CD4-positive, alpha-beta T cell treated with Interleukin-6 for 4 hours (primary cell): ENCODE data around the gene BCL2L15.

Experiments used
- DNase-seq: peaks from one replicate; pipeline ENCODE4 v3.0.0-alpha.2; 2020; ENCODE audit warnings: mixed read lengths

BCL2L15 gene

GRCh38 chr1:113904674-113905434, 17.5 kb upstream of the BCL2L15 start, which contains the start of the genes AP4B1 and DCLRE1B:
TSS of gene AP4B1 (minus strand) at chr1:113904799. CDS start at chr1:113904717, 82 bp downstream.
TSS of gene DCLRE1B (plus strand) at chr1:113905326. CDS start at chr1:113905587, 261 bp downstream.
- peak; percentile 98 for DNase-seq

- DNase-seq = no peak
Measured at GRCh38 chr1:113904293-113904673, 16.9 kb upstream of the BCL2L15 start.

- DNase-seq = no peak
Measured at GRCh38 chr1:113903501-113904292, 16.3 kb upstream of the BCL2L15 start.

GRCh38 chr1:113901191-113901590, 13.8 kb upstream of the BCL2L15 start:
- no peak for DNase-seq

GRCh38 chr1:113899111-113899510, 11.7 kb upstream of the BCL2L15 start:
- DNase-seq = no peak

- no peak for DNase-seq
Measured at GRCh38 chr1:113898241-113898814, 10.9 kb upstream of the BCL2L15 start.

- DNase-seq = no peak
Measured at GRCh38 chr1:113895961-113896360, 8.6 kb upstream of the BCL2L15 start.

- DNase-seq = no peak
Measured at GRCh38 chr1:113895098-113895497, 7.7 kb upstream of the BCL2L15 start.

GRCh38 chr1:113893267-113893666, 5.9 kb upstream of the BCL2L15 start:
- no peak for DNase-seq

- DNase-seq = no peak
Measured at GRCh38 chr1:113891631-113892220, 4.3 kb upstream of the BCL2L15 start.

- DNase-seq = no peak
Measured at GRCh38 chr1:113890816-113891215, 3.4 kb upstream of the BCL2L15 start.

- DNase-seq = no peak
Measured at GRCh38 chr1:113886417-113887401, 672 bp downstream of the BCL2L15 start.

- no peak for DNase-seq
Measured at GRCh38 chr1:113881661-113882060, 5.7 kb downstream of the BCL2L15 start.

- DNase-seq = no peak
Measured at GRCh38 chr1:113879739-113880038, 7.7 kb downstream of the BCL2L15 start.

- DNase-seq = no peak
Measured at GRCh38 chr1:113876176-113876575, 11.2 kb downstream of the BCL2L15 start.

GRCh38 chr1:113875714-113876113, 11.7 kb downstream of the BCL2L15 start:
- no peak for DNase-seq

GRCh38 chr1:113874012-113874879, 13.1 kb downstream of the BCL2L15 start:
- peak; percentile 23 for DNase-seq

GRCh38 chr1:113872219-113872935, 15.0 kb downstream of the BCL2L15 start:
- DNase-seq = no peak

GRCh38 chr1:113871597-113872113, 15.7 kb downstream of the BCL2L15 start, which contains the start of gene PTPN22:
TSS of gene PTPN22 (minus strand) at chr1:113871712.
- DNase-seq = peak; percentile 84

GRCh38 chr1:113870778-113871177, 16.6 kb downstream of the BCL2L15 start:
- peak; percentile 30 for DNase-seq
